HG02610 (cell line): ENCODE measurements around the gene CDC42BPA.
"Not testable (repeated sequence)": the region's sequence is repeated elsewhere in the genome, so short reads cannot be mapped to it uniquely, and the experiment has no call there.

Experiments used
- ATAC-seq: cut with Tn5 transposase; IDR thresholded peaks from one replicate; pipeline ENCODE4 v1.9.1; 2021; ENCODE audit warnings: mild to moderate bottlenecking, moderate library complexity; ENCODE audit not compliant: unreplicated experiment

CDC42BPA gene

DNA sequence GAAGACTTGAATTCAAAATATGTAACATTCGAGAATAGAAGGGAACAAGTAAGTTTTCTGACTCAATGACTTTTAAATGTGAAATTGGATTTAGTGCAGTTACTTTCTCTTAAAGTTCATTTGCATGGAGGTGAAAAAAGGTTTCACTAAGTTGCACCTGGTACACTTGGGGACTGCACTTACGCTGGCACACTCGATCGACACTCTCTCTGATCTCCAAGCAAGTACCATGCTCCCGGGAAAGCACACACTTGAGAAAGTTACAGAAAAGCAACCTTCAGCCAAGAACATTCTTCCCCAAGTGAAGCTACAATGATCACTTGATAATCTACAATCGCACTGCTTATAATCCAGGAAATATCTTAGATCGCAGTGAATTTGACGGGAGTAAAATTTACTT lies 315.1 kb downstream of the CDC42BPA start:
- ATAC-seq: no peak

DNA sequence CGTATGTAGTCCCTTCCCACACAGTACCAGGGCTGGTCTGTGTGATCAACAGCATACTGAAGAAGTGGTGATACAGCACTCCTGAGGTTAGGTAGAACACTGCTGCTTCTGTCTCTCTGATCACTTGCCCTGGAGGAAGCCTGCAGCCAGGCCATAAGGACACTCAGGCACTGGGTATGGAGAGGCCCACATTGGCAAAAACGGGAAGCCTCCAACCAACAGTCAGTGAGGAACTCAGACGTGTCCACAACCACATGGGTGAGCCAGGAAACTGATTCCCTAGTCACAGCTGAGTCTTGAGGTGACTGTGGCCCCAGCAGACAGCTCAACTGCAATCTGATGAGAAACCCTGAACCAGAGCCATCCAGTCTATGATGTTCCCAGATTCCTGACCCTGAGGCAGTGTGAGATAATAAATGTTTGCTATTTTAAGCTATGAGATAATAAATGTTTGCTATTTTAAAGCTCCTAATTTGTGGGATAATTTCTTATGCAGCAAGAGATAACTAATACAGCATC lies 315.7 kb downstream of the CDC42BPA start:
- ATAC-seq: no peak

DNA sequence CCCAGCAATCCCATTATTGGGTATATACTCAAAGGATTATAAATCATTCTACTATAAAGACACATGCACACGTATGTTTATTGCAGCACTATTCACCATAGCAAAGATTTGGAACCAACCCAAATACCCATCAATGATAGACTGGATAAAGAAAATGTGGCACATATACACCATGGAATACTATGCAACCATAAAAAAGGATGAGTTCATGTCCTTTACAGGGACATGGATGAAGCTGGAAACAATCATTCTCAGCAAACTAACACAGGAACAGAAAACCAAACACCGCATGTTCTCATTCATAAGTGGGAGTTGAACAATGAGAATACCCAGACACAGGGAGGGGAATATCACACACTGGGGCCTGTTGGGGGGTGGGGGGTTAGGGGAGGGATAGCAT lies 318.7 kb downstream of the CDC42BPA start:
- not testable (repeated sequence) for ATAC-seq

DNA sequence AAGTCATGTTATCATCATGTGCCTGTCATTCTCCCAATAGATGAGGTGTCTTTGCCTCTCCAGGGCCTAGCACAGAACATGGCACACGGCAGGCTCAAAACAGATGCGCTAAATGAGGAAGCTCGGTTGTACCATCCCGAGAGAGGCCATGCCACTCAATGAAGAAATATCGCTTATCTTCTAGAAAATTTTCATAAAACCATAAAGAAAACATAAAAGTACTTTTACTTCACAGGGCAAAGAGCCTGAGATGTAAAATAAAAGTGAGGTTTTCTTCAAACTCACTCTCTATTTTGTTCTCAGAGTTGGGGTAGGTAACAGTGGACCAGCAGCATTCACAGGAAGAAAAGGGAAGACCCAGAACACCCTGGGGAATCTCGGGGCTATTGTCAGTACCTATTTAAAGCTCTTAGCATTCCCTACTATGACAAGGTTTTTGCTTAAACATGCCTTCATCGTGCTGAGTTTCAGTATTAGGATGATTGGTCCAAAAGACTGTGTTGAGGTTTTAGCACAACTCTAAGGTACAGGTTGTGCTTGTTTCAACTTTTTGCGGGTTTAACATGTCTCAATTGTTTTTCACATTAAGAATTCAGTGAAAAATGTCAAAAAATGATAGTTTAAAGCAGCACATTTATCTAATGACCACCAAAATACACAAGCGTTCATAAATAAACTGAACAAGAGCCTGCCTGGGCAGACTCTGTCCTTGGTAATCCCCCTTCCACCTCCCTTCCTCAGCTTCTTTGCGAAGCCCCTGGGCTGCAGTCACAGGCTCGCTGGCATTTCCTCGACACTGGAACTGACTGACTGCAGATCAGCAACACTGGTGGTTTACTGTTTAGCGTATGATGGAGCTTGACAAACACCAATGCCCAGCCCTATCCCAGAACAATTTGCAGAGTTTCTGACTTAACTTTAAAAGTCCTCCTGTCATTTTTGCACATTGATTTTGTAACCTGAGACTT lies 322.6 kb downstream of the CDC42BPA start:
- peak; percentile 98 for ATAC-seq

DNA sequence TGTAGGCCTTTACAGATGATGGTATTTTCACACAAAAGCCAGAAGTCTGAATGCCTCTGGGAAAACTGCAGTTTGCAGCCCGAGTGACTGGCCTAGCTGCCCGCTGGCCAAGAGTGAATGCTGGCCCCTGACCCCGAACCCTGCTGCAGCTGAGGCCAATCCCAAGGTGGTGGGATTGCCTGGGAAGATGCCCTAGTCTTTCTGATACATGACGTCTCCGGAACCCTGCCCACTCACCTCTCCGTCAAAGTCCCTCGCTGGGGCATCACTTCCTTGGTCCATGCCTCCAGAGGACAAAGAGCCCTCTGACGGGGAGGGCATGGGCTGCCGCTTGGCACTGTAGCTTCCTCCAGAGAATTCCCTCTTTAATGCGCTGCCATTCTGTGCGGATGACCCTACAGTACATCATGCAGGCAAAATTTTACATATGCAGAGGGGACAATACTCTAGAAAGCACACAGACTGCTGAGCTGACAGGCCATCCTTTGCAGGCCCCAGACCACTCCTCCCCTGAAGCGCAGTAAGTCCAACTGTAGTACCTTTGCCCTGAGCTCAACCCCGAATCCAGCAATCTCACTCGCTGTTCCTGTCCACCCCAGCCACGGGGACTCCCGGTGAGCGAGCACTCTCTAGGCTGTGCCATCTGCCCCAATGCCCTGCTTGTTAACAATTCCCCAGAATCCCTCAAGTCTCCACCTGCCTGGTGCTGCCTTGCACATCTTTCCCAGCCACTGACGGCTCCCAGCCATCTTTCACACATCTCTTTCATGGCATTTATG lies 323.5 kb downstream of the CDC42BPA start:
- ATAC-seq: peak; percentile 0

DNA sequence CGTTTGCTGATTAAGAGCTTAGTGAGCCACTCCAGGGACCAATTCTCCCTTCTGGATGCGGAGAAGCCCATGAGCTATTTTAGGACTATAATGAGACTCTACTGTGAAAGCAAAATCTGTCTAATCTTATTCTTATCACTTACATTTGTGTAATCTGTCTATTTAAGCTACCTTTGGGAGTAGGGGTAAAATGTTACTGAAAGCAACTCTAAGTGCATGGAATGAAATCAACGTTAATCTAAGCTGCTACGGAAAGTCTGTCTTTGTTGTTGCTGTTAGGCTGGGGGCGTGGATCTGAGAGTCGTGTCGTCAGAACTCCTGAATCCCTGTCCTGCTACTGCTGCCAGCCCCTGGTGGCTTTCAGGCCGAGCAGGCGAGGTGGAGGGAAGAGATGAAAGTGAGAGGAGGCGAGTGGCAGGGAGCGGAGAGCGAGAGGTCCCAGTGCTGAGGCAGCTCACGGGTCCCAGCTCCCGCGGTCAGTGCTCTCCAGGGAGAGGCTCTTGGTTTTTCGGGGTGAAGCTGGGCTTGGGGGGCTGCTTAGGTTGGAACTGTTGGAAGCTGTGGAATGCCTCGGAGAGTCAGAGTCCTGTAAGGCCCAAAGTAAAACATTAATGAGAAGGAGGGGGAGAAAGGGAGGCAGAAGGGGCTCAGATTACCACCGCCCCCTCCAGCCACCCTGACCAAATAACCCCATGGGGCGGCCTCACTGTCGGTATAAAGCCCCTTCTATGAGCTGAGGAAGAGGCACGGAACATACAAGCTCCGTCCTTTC lies 324.3 kb downstream of the CDC42BPA start:
- no peak for ATAC-seq

DNA sequence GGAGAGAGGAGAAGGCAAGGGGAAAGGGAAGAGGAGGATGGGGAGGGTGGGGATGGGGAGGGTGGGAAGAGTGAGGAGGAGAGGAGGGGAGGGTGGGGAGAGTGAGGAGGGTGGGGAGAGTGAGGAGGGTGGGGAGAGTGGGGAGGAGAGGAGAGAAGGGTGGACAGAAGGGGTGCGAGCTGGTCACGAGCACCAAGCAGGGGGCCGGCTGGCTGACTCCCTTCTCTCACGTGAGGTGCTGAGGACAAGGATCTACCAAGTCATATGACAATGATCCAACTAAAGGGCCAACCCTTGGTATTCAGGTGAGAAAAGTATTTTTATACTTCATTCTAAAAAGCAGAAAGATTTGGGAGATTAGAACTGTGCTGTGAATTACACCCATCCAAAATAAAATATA lies 326.4 kb downstream of the CDC42BPA start:
- no peak for ATAC-seq

DNA sequence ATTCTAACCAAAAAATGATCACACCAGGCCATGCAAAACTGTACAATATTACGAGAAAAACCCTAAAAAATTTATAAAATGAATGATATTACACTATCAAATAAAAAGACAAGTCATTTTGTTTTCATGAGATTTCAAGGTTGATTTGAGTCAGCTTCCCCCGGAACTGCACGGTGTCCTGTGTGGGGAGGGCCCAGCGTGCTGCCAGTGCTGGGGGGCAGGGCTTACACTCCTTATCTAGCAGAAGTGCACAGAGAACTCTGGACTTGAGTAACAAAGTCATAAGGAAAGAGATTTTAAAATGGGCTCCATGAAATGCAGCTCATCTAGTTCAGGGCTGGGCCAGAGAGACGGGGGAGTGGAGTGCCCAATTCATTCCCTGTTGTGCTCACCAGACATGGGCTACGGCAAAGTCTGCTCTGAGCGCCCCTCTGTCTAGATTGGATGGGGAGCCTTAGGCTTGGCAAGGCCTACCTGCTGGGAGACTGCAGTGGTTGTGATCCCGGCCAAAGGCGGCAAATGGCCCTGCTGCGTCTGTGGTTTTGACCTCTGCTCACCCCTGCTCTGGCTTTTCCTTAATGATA lies 328.1 kb downstream of the CDC42BPA start:
- peak; percentile 81 for ATAC-seq

DNA sequence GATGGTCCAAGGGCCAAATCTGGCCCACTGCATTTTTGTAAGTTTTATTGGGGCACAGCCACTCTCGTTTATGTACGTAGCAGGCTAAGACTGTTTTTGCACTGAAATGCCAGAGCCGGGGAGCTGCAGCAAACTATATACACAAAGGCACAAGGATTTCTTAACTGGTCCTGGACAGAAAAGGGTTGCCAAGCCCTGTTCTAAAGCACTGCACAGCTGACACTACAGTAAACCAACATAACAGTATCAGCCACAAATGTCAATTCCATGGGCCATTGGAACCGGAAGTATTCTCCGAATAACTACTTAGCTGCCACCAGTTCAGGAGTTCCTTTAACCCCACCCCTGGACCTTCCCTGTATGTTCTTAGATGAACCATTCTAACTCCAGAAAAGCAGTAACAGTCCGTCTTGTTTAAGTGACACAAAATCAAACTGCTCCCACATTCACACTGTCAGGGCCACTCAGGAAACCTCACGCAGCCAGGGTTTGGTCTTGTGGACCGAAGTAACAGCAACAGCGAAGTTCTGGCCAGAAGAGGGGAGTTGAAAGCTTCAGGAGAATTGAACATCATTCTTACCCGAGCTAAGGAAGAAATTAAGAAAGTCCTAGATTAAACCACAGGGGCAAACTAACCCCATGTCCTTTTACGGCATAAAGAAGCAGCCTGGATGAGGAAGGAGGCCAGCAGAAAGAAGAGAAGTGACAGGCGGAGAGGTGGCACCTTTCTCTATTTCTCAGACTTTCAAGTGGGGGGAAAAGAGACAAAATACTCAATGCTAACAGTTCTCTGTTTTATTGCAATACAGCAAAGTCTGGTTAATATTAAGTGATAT lies 329.0 kb downstream of the CDC42BPA start:
- ATAC-seq: no peak

DNA sequence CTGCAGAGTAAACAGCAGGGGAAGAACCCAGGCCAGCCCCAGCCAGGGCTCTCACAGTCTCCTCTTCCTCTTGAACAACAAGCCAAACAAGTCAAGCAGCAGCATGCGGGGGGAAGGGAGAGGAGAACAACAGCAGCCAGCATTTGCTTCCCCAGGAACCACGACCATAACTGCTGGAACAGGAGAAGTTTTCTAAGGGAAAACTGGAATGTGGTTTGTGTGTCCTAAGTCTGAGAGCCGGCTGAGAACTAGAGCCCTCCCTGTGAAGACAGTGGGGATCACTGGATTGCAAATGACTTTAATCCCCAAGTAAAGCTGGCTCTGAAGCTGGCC lies 330.0 kb downstream of the CDC42BPA start:
- ATAC-seq: no peak

DNA sequence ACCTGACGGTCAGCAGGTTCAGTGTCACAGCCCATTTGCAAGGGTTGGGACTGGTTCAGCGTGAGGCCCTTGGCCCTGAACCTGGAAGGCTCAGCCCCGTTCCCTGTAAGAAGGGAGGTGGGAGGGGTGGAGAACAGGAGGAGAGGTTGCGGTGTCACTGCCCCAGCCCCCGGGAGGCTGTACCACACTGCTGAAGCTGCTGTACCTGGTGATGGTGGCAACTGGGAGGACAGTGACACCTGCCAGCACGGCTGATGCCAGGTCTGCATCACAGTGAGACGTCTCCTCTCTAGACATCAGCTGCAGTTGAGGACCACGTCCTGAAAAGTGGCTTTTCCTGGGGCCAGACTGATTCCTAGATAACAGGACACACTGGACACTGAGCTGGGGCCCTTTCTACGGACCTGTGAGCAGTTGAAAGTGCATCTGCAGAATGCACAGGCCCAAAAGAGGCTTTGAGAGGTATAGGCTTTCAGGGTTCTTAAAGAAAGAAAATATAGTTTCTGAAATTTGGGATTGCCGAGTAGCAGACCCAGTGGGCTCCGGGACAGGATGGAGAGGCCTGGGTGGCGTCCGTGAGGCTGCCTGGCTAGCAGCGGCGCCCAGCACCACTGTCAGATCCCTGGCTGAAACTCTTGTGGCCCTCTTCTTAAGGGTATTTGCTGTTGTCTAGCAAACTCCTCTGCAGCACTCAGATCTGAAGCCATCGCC lies 330.5 kb downstream of the CDC42BPA start:
- ATAC-seq: no peak

DNA sequence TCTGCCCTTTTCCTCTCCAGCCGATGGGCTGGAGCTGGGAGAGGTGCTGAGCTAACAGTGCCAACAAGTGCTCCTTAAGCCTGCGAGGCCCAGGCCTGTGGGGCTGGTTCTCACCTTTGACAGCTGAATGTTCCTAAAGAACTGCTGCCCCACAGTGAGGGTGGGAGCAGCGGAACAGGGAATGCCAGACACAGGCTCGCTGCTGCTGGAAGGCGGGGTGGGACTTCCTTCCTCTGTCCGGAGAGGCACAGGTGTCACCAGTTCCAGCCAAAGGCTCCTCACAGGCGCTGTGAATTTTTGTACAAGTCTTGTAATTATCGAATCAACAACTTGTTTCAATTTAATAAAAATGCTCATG lies 331.1 kb downstream of the CDC42BPA start:
- ATAC-seq: no peak

DNA sequence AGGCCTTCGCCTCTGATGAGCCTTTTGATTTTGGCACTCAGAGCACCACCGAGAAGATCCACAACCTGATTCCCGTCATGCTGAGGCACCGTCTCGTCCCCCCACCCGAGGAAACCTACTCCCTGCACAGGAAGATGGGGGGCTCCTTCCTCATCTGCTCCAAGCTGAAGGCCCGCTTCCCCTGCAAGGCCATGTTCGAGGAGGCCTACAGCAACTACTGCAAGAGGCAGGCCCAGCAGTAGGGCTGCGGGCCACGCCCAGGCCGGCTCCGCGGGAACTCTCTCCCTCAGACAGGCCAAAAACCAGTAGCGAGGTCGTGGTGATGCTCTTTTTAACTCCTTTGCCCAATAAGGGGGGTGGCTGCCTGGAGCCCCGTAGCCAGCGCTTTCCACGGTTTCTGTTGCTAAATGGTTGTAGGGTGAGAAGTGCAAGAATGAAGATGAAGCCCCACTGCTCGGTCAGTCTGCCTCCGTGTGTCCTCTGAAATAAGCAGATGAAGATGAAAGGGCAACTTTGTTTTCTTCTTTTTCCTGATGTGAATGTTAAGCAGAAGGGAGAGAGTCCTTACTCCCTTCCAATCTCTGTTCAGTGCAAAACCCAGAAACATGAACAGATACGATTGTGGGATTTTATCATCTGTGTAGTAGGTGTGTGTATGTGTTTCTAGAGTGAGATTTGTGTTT lies 331.7 kb downstream of the CDC42BPA start:
- ATAC-seq: no peak

DNA sequence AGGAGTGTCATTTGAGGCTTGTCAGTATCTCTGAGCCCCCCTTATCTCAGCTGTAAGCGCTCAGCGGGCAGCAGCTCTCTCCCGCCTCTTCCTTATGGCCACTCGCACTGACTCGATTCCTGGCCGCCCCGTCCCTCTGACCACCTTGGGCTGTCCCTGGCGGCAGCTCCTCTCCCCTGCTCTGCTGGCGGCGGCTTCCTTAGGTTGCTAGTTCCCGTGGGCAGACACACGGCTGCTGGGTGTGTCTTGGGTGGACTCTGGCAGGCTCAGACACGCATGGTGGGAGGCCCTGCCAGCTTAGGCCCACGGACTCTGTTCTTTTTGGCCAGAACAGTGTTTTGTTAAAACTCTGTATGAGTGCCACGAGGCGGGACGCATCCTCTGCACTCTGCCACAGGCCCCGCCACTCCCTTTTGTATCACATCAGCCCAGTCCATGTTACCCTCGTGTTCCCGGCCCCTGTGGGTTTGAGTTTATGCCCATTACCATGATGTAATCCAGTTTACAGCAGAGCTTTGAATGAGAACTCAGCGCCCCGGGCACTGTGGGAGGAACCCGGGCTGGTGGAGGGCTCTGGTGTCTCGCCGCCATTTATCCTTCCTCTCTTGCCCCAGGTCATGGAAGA lies 332.3 kb downstream of the CDC42BPA start:
- no peak for ATAC-seq

DNA sequence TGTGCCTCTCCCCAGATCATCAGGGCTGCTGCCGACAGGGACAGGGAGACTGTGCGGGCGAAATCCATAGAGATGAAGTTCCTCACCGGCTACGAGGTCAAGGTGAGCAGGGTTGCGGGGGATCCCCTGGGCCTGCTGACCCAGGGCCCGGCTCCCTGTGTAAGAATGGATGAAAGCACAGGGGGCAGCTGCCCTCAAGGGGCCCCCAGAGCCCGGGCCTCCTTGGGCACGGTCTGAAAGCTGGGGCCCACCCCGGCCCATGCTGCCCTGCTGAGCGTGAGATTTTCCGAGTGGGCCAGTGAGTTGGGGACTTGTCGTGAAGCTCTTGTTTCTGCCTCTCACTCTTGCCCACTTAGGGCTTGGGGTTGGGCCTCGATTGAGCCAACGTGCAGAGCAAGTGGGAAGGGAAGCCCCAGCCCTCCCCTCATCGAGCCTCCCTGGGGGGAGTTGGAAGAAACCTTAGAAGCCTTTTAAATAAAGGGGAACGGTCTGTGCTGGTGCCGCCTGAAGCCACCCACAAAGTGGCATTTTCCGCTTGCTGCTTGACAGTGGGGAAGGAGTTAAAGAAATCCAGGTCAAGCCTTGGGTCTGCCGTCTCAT lies 333.0 kb downstream of the CDC42BPA start:
- no peak for ATAC-seq

DNA sequence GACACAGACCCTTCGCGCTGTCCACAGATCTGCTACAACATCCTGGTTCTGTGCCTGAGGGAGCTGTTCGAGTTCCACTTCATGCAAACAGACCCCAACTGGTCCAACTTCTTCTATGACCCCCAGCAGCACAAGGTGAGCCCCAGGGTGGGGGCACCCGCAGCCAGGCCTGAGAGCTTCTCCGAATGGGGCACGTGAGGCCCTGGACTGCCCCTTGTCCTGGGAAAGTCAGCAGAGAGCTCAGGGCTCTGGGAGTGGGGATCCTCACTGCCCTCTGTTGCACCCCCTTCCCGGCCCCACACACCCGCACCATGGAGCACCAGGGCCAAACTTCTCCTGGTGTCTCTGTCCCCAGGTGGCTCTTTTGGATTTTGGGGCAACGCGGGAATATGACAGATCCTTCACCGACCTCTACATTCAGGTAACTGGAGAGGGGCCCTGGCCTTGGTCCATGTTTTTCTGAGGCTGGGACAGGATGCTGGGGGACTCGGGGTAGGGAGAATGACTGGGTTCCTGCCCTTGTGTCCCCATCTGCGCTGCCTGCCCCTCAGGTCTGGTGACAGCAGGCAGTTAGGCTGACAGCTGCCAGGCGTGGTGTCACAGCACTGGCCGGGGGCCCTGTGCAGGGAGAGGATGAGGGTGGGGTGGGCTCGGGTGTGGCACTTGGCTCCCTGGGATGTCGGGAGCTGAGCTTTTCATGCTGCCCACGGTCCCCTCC lies 333.6 kb downstream of the CDC42BPA start:
- no peak for ATAC-seq

DNA sequence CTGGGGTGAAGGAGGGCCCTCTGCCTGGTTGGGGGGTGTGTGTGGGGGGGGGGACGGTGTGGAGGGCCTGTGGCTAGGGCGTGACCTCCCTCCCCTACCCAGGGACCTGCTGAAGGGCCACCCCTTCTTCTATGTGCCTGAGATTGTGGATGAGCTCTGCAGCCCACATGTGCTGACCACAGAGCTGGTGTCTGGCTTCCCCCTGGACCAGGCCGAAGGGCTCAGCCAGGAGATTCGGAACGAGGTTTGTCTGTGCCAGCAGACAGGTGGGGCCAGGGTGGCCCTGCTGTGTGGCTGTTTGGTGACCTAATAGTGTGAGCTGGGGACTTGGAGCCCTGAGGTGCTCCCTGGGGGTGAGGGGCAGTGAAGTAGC lies 334.3 kb downstream of the CDC42BPA start:
- ATAC-seq: no peak
